Measurements from ENCODE around the gene ARL14EP. TPM values are rescaled to one million over a fixed set of nuclear protein-coding genes. Genes with fewer than 3 reads are reported as not detected.

The ARL14EP gene
- total and polyA plus RNA-seq, 2 of the 8 experiments (the other 6 are each of a cell fraction or from before 2014, with no cell fraction given) = 14.3 to 29.6 TPM

DNA sequence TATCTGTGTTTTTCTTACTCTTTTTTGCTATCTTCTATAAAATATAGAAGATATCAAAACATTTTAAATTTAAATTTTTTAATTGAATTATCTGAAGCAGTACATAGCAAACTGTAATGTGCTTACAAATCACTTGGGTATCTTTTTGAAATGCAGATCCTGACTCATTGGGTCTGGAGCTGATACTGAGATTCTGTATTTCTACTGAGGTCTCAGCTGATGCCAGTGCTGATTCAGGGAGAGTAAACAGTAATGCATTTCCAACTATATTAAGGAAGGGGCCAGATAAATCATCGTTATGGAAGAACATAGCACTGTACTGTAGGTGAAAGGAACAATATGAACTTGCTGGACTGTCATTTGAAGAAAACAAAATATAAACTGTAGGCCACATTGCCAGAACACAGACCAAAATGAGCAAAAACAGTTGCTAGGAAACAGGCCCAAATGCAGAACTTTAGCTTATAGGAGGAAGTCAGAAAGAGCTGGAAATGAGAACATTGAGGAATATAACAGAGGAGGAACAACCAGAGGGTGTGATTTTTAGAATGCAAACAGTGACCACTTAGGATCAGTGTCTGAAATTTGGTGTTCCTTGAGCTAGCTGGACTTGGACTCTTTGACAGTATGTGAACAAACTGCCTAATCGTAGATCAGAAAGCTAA is 3.3 kb downstream of the ARL14EP start:
- ChIA-PET POLR2A (ENCODE audit: partially characterized antibody) (interaction anchor here (1.7 kb wide), 1 partner anchor 259 kb away, joined by 4 read pairs; no protein-coding TSS in a partner anchor), CTCF (ENCODE audit: partially characterized antibody) (interaction anchor here (0.8 to 2.0 kb wide), 7 partner anchors 8 to 589 kb away, joined by 3 to 7 read pairs (median 3); no protein-coding TSS in a partner anchor)
- peaks cover 0 to 2% (median 1%) of the 10 kb centered on the region in 4 experiments; a peak in 2 of 7 replicates for H3K4me1 ChIP-seq (replicated peaks in 1 of 4; ENCODE audit: control insufficient read depth in 3 of 4, insufficient read depth in 4 of 4, low read length in 3 of 4)
- H3K9me3 ChIP-seq (ENCODE audit: insufficient read depth in 2 of 2, low read depth in 1 of 2, low read length in 1 of 2) = no peaks in the 10 kb centered on the region
- H2BK120ac ChIP-seq (replicated peaks; ENCODE audit: low read depth, low read length) = no peak overlapping the region
- no peak overlapping the region for H3K23ac ChIP-seq (ENCODE audit: insufficient read length)
- no peak overlapping the region; a peak in 1 of 4 replicates for H3K4me2 ChIP-seq (ENCODE audit: insufficient read depth in 1 of 2, low read depth in 2 of 2, low read length in 2 of 2)
- H3K18ac ChIP-seq (ENCODE audit: extremely low read depth, low read length) = no peak overlapping the region
- WGBS, 2 experiments (ENCODE audit: extremely low coverage in 1 of 2, insufficient coverage in 1 of 2, insufficient read length in 1 of 2, insufficient replicate concordance in 2 of 2, low coverage in 1 of 2, low lambda C conversion rate in 2 of 2, missing lambda C conversion rate in 1 of 2) = 92% methylated on average over 2 of the region's 2 CpGs; no CpG with 5 or more reads in 1 of the 2 experiments
- H3K36me3 ChIP-seq (ENCODE audit: control insufficient read depth in 2 of 4, insufficient read depth in 4 of 4, low read length in 3 of 4) = peaks cover 0 to 11% (median 1%) of the 10 kb centered on the region in 4 experiments; a peak in 4 of 8 replicates
- H3K4ac ChIP-seq (replicated peaks; ENCODE audit: insufficient read length, low read depth, low read length) = no peak overlapping the region
- no peak overlapping the region for H3K14ac ChIP-seq (ENCODE audit: insufficient read length)
- H3K27me3 ChIP-seq (replicated peaks in 1 of 4; ENCODE audit: control insufficient read depth in 3 of 4, extremely low read depth in 1 of 4, insufficient read depth in 3 of 4, low read length in 3 of 4) = no peaks in the 10 kb centered on the region
- H3K4me3 ChIP-seq (ENCODE audit: extremely low read depth in 1 of 4, insufficient read depth in 2 of 4, low read depth in 3 of 4, low read length in 4 of 4) = no peak overlapping the region
- no peak overlapping the region for H3K27ac ChIP-seq (ENCODE audit: low read depth, low read length)
- FAIRE-seq (no peak), DNase-seq (ENCODE audit: low read depth in 1 of 2, low spot score in 2 of 2) (no peak)
- 0 out of 2 replicates have a peak, but pooled peaks cover 2% of the 10 kb centered on the region for H3K79me1 ChIP-seq (ENCODE audit: low read depth, low read length)
- H3K9ac ChIP-seq (replicated peaks in 1 of 4; ENCODE audit: extremely low read depth in 1 of 4, low read depth in 3 of 4, low read length in 3 of 4) = no peak overlapping the region
- no peak overlapping the region for H2AK5ac ChIP-seq (ENCODE audit: low read depth, low read length)
- H4K20me1 ChIP-seq (replicated peaks in 1 of 2; ENCODE audit: control insufficient read depth in 1 of 2, insufficient read depth in 2 of 2, low read length in 2 of 2) = peaks cover 0 to 3% of the 10 kb centered on the region in 2 experiments
- peaks cover 4% of the 10 kb centered on the region; the same call in 1 of the 2 replicates for H3K23me2 ChIP-seq (ENCODE audit: low read depth, low read length)
- no peak for TF ChIP-seq NRF1 (IDR thresholded peaks at IDR 0.05; ENCODE audit: low read depth, low read length)
- no peak for TF ChIP-seq KDM4A (IDR thresholded peaks at IDR 0.05; ENCODE audit: low read depth, low read length, severe bottlenecking)
- peaks cover 3 to 71% of the 10 kb centered on the region in 2 experiments; a peak in 3 of 4 replicates for H3K79me2 ChIP-seq (ENCODE audit: control insufficient read depth in 1 of 2, insufficient read depth in 2 of 2, low read length in 2 of 2)
- H3K56ac ChIP-seq (replicated peaks; ENCODE audit: insufficient read length, low read depth, low read length) = no peak overlapping the region
- no peak overlapping the region for H2AFZ ChIP-seq (ENCODE audit: low read length)
- no peak overlapping the region for H4K91ac ChIP-seq (replicated peaks; ENCODE audit: insufficient read length, low read length)
- H2BK12ac ChIP-seq (ENCODE audit: low read depth, low read length) = no peak overlapping the region
- H2BK5ac ChIP-seq (ENCODE audit: low read depth, low read length) = no peak overlapping the region
- H4K8ac ChIP-seq (ENCODE audit: extremely low read depth, insufficient read depth, low read length) = no peak overlapping the region
- H2BK20ac ChIP-seq (ENCODE audit: low read length) = no peak overlapping the region
- H4K5ac ChIP-seq (ENCODE audit: insufficient read length, low read depth, low read length) = no peak overlapping the region
- no peak overlapping the region for H2BK15ac ChIP-seq (ENCODE audit: low read length)

Measured in H1 (cell line).